HG03442 (cell line): ENCODE data around the gene TMEM239.
"Not testable (repeated sequence)": the region's sequence is repeated elsewhere in the genome, so short reads cannot be mapped to it uniquely, and the experiment has no call there.

Experiments
- ATAC-seq: cut with Tn5 transposase; IDR thresholded peaks from one replicate; pipeline ENCODE4 v1.9.1; 2021; ENCODE audit warnings: mild to moderate bottlenecking, moderate library complexity; ENCODE audit not compliant: unreplicated experiment

TMEM239 gene

GRCh38 chr20:2816030-2816582 lies at the start of gene TMEM239:
TMEM239 (plus strand) TSS chr20:2816364; CDS start chr20:2816555, 191 bp downstream.
- no peak for ATAC-seq

- ATAC-seq, result no peak
Measured at GRCh38 chr20:2767768-2768631, 48.2 kb upstream of the TMEM239 start.

GRCh38 chr20:2768632-2769015 lies 47.5 kb upstream of the TMEM239 start:
- no peak for ATAC-seq

- not testable (repeated sequence) for ATAC-seq
Measured at GRCh38 chr20:2770091-2770490, 46.1 kb upstream of the TMEM239 start.

GRCh38 chr20:2771631-2772080 lies 44.5 kb upstream of the TMEM239 start:
- no peak for ATAC-seq

- ATAC-seq, result no peak
Measured at GRCh38 chr20:2773812-2774211, 42.4 kb upstream of the TMEM239 start.

GRCh38 chr20:2775139-2775538 lies 41.0 kb upstream of the TMEM239 start:
- no peak for ATAC-seq

GRCh38 chr20:2778602-2779321 lies 37.4 kb upstream of the TMEM239 start:
- ATAC-seq, result no peak

- no peak for ATAC-seq
Measured at GRCh38 chr20:2780948-2781347, 35.2 kb upstream of the TMEM239 start.

- no peak for ATAC-seq
Measured at GRCh38 chr20:2783908-2784566, 32.1 kb upstream of the TMEM239 start.

- no peak for ATAC-seq
Measured at GRCh38 chr20:2793471-2793870, 22.7 kb upstream of the TMEM239 start.

- no peak for ATAC-seq
Measured at GRCh38 chr20:2794202-2794748, 21.9 kb upstream of the TMEM239 start.

- no peak for ATAC-seq
Measured at GRCh38 chr20:2794866-2795447, 21.2 kb upstream of the TMEM239 start.

- ATAC-seq, result no peak
Measured at GRCh38 chr20:2795451-2795850, 20.7 kb upstream of the TMEM239 start.

- ATAC-seq, result no peak
Measured at GRCh38 chr20:2796011-2796660, 20.0 kb upstream of the TMEM239 start.

GRCh38 chr20:2797136-2797983 lies 18.8 kb upstream of the TMEM239 start:
- no peak for ATAC-seq

- ATAC-seq, result no peak
Measured at GRCh38 chr20:2798095-2798805, 17.9 kb upstream of the TMEM239 start.

- ATAC-seq, result no peak
Measured at GRCh38 chr20:2798814-2799213, 17.4 kb upstream of the TMEM239 start.
